ENCODE results near the gene ITLN1.

ITLN1 gene

GRCh38 chr1:160864173-160864572 is 20.8 kb downstream of the ITLN1 start:
- no peaks in the 10 kb centered on the region for H3K9me3 ChIP-seq (ENCODE audit: insufficient read depth, low read depth, low read length)
- no peak overlapping the region for H3K4me3 ChIP-seq (ENCODE audit: low read length)
- no peaks in the 10 kb centered on the region for H3K4me1 ChIP-seq (ENCODE audit: insufficient read depth, low read length)
- H3K36me3 ChIP-seq (ENCODE audit: insufficient read depth, low read length) = no peaks in the 10 kb centered on the region
- H3K27ac ChIP-seq (ENCODE audit: low read depth, low read length) = no peak overlapping the region
- no peak overlapping the region for H3K9ac ChIP-seq (ENCODE audit: low read depth, low read length)
- WGBS = 91% methylated on average over 2 of the region's 2 CpGs
- no peaks in the 10 kb centered on the region for H3K27me3 ChIP-seq (ENCODE audit: insufficient read depth, low read length)

- no peak overlapping the region for H3K27ac ChIP-seq (ENCODE audit: low read depth, low read length)
- H3K27me3 ChIP-seq (ENCODE audit: insufficient read depth, low read length) = no peaks in the 10 kb centered on the region
- H3K4me3 ChIP-seq (ENCODE audit: low read length) = no peak overlapping the region
- no peaks in the 10 kb centered on the region for H3K36me3 ChIP-seq (ENCODE audit: insufficient read depth, low read length)
- WGBS = 92% methylated on average over 4 of the region's 4 CpGs
- no peak overlapping the region for H3K9ac ChIP-seq (ENCODE audit: low read depth, low read length)
- H3K9me3 ChIP-seq (ENCODE audit: insufficient read depth, low read depth, low read length) = no peaks in the 10 kb centered on the region
- no peaks in the 10 kb centered on the region for H3K4me1 ChIP-seq (ENCODE audit: insufficient read depth, low read length)
Observed at GRCh38 chr1:160863774-160864131, 21.2 kb downstream of the ITLN1 start.

- H3K4me1 ChIP-seq (ENCODE audit: insufficient read depth, low read length) = no peaks in the 10 kb centered on the region
- H3K27me3 ChIP-seq (ENCODE audit: insufficient read depth, low read length) = no peaks in the 10 kb centered on the region
- H3K27ac ChIP-seq (ENCODE audit: low read depth, low read length) = no peak overlapping the region
- WGBS = 91% methylated on average over 11 of the region's 11 CpGs
- H3K9me3 ChIP-seq (ENCODE audit: insufficient read depth, low read depth, low read length) = no peaks in the 10 kb centered on the region
- H3K9ac ChIP-seq (ENCODE audit: low read depth, low read length) = no peak overlapping the region
- H3K36me3 ChIP-seq (ENCODE audit: insufficient read depth, low read length) = no peaks in the 10 kb centered on the region
- H3K4me3 ChIP-seq (ENCODE audit: low read length) = no peak overlapping the region
Observed at GRCh38 chr1:160863061-160863773, 21.8 kb downstream of the ITLN1 start.

- no peak within 1 kb of the TSS for H3K27ac ChIP-seq (ENCODE audit: low read depth, low read length)
- no peaks in the 10 kb centered on the region for H3K4me1 ChIP-seq (ENCODE audit: insufficient read depth, low read length)
- H3K9me3 ChIP-seq (ENCODE audit: insufficient read depth, low read depth, low read length) = no peaks in the 10 kb centered on the region
- no peak within 1 kb of the TSS for H3K9ac ChIP-seq (ENCODE audit: low read depth, low read length)
- no peaks in the 10 kb centered on the region for H3K27me3 ChIP-seq (ENCODE audit: insufficient read depth, low read length)
- no peaks in the 10 kb centered on the region for H3K36me3 ChIP-seq (ENCODE audit: insufficient read depth, low read length)
- H3K4me3 ChIP-seq (ENCODE audit: low read length) = no peak within 1 kb of the TSS
- 59% methylated on average over 12 of the region's 12 CpGs for WGBS
Observed at GRCh38 chr1:160862203-160863060, 22.5 kb downstream of the ITLN1 start, which contains the start of gene CD244. Gene CD244 (minus strand): TSS chr1:160862887. CDS start chr1:160862677, 210 bp downstream.

- H3K27me3 ChIP-seq (ENCODE audit: insufficient read depth, low read length) = no peaks in the 10 kb centered on the region
- H3K9ac ChIP-seq (ENCODE audit: low read depth, low read length) = no peak overlapping the region
- no peak overlapping the region for H3K27ac ChIP-seq (ENCODE audit: low read depth, low read length)
- H3K4me1 ChIP-seq (ENCODE audit: insufficient read depth, low read length) = no peaks in the 10 kb centered on the region
- H3K36me3 ChIP-seq (ENCODE audit: insufficient read depth, low read length) = no peaks in the 10 kb centered on the region
- 67% methylated on average over 5 of the region's 5 CpGs for WGBS
- no peak overlapping the region for H3K4me3 ChIP-seq (ENCODE audit: low read length)
- H3K9me3 ChIP-seq (ENCODE audit: insufficient read depth, low read depth, low read length) = no peaks in the 10 kb centered on the region
Observed at GRCh38 chr1:160860840-160861505, 24.0 kb downstream of the ITLN1 start.

GRCh38 chr1:160859166-160859565 is 25.8 kb downstream of the ITLN1 start:
- H3K4me1 ChIP-seq (ENCODE audit: insufficient read depth, low read length) = no peaks in the 10 kb centered on the region
- H3K27ac ChIP-seq (ENCODE audit: low read depth, low read length) = no peak overlapping the region
- H3K4me3 ChIP-seq (ENCODE audit: low read length) = no peak overlapping the region
- H3K36me3 ChIP-seq (ENCODE audit: insufficient read depth, low read length) = no peaks in the 10 kb centered on the region
- H3K9me3 ChIP-seq (ENCODE audit: insufficient read depth, low read depth, low read length) = no peaks in the 10 kb centered on the region
- WGBS = 97% methylated on average over 4 of the region's 5 CpGs
- no peak overlapping the region for H3K9ac ChIP-seq (ENCODE audit: low read depth, low read length)
- H3K27me3 ChIP-seq (ENCODE audit: insufficient read depth, low read length) = no peaks in the 10 kb centered on the region

- 90% methylated on average over 3 of the region's 3 CpGs for WGBS
- H3K4me1 ChIP-seq (ENCODE audit: insufficient read depth, low read length) = no peaks in the 10 kb centered on the region
Observed at GRCh38 chr1:160858507-160858906, 26.5 kb downstream of the ITLN1 start.

GRCh38 chr1:160858097-160858496 is 26.9 kb downstream of the ITLN1 start:
- Histone ChIP-seq H3K9me3 (ENCODE audit: insufficient read depth, low read depth, low read length) (no peaks in the 10 kb centered on the region), H3K27ac (ENCODE audit: low read depth, low read length) (no peak overlapping the region), H3K36me3 (ENCODE audit: insufficient read depth, low read length) (no peaks in the 10 kb centered on the region), H3K4me3 (ENCODE audit: low read length) (no peak overlapping the region), H3K27me3 (ENCODE audit: insufficient read depth, low read length) (no peaks in the 10 kb centered on the region), H3K9ac (ENCODE audit: low read depth, low read length) (no peak overlapping the region), H3K4me1 (ENCODE audit: insufficient read depth, low read length) (no peaks in the 10 kb centered on the region)
- 43% methylated on average over 4 of the region's 4 CpGs for WGBS

More at GRCh38 chr1:160858507-160858906, 26.5 kb downstream of the ITLN1 start:
- no peak overlapping the region for H3K9ac ChIP-seq (ENCODE audit: low read depth, low read length)
- H3K9me3 ChIP-seq (ENCODE audit: insufficient read depth, low read depth, low read length) = no peaks in the 10 kb centered on the region
- no peak overlapping the region for H3K27ac ChIP-seq (ENCODE audit: low read depth, low read length)
- H3K4me3 ChIP-seq (ENCODE audit: low read length) = no peak overlapping the region
- H3K27me3 ChIP-seq (ENCODE audit: insufficient read depth, low read length) = no peaks in the 10 kb centered on the region
- no peaks in the 10 kb centered on the region for H3K36me3 ChIP-seq (ENCODE audit: insufficient read depth, low read length)

GRCh38 chr1:160855181-160855981 is 29.6 kb downstream of the ITLN1 start:
- Histone ChIP-seq H3K27ac (ENCODE audit: low read depth, low read length) (no peak overlapping the region), H3K9ac (ENCODE audit: low read depth, low read length) (no peak overlapping the region), H3K4me3 (ENCODE audit: low read length) (no peak overlapping the region), H3K9me3 (ENCODE audit: insufficient read depth, low read depth, low read length) (no peaks in the 10 kb centered on the region), H3K4me1 (ENCODE audit: insufficient read depth, low read length) (no peaks in the 10 kb centered on the region), H3K36me3 (ENCODE audit: insufficient read depth, low read length) (no peaks in the 10 kb centered on the region), H3K27me3 (ENCODE audit: insufficient read depth, low read length) (no peaks in the 10 kb centered on the region)
- whole genome bisulfite sequencing = 76% methylated on average over 8 of the region's 9 CpGs

GRCh38 chr1:160853754-160854153 is 31.2 kb downstream of the ITLN1 start:
- no peak overlapping the region for H3K9ac ChIP-seq (ENCODE audit: low read depth, low read length)
- no peaks in the 10 kb centered on the region for H3K9me3 ChIP-seq (ENCODE audit: insufficient read depth, low read depth, low read length)
- H3K27me3 ChIP-seq (ENCODE audit: insufficient read depth, low read length) = no peaks in the 10 kb centered on the region
- H3K27ac ChIP-seq (ENCODE audit: low read depth, low read length) = no peak overlapping the region
- H3K4me3 ChIP-seq (ENCODE audit: low read length) = no peak overlapping the region
- H3K4me1 ChIP-seq (ENCODE audit: insufficient read depth, low read length) = no peaks in the 10 kb centered on the region
- H3K36me3 ChIP-seq (ENCODE audit: insufficient read depth, low read length) = no peaks in the 10 kb centered on the region
- 87% methylated on average over 2 of the region's 2 CpGs for WGBS
